ENCODE measurements around the gene PDCD2.
A peak's percentile ranks its signal among the peaks of the same experiment; 100 is the strongest.

The PDCD2 gene

GRCh38 chr6:170535004-170535403 is 49.4 kb downstream of the PDCD2 start:
- TF ChIP-seq YY1 (IDR thresholded peaks at IDR 0.05; ENCODE audit: low read depth) (no peak), REST (IDR thresholded peaks at IDR 0.05; ENCODE audit: low read depth) (no peak)

GRCh38 chr6:170533792-170534191 is 50.6 kb downstream of the PDCD2 start:
- TF ChIP-seq MAX (IDR thresholded peaks at IDR 0.05) = no peak
- no peak for TF ChIP-seq USF1 (IDR thresholded peaks at IDR 0.05)
- TF ChIP-seq NFIC (IDR thresholded peaks at IDR 0.05) = no peak
- TF ChIP-seq ZBTB7A (IDR thresholded peaks at IDR 0.05; ENCODE audit: low read depth) = no peak
- no peak for TF ChIP-seq TAF1 (IDR thresholded peaks at IDR 0.05; ENCODE audit: low read depth)
- TF ChIP-seq RAD21 (IDR thresholded peaks at IDR 0.05; ENCODE audit: low read depth) = no peak
- TF ChIP-seq TCF12 (IDR thresholded peaks at IDR 0.05; ENCODE audit: low read depth) = no peak
- no peak for TF ChIP-seq CREB1 (IDR thresholded peaks at IDR 0.05; ENCODE audit: low read depth)
- no peak for TF ChIP-seq REST (IDR thresholded peaks at IDR 0.05; ENCODE audit: low read depth)
- TF ChIP-seq EP300 (IDR thresholded peaks at IDR 0.05; ENCODE audit: borderline replicate concordance) = no peak

GRCh38 chr6:170532867-170533488 is 51.5 kb downstream of the PDCD2 start:
- TF ChIP-seq NFIC (IDR thresholded peaks at IDR 0.05) (no peak), CEBPB (IDR thresholded peaks at IDR 0.05) (no peak), REST (IDR thresholded peaks at IDR 0.05; ENCODE audit: low read depth) (no peak)

- peak; percentile 91 for TF ChIP-seq RAD21 (IDR thresholded peaks at IDR 0.05; ENCODE audit: low read depth)
- TF ChIP-seq MAX (IDR thresholded peaks at IDR 0.05) = no peak
Measured at GRCh38 chr6:170529839-170530469, 54.5 kb downstream of the PDCD2 start.

- no peak for TF ChIP-seq NFIC (IDR thresholded peaks at IDR 0.05)
- no peak for TF ChIP-seq YY1 (IDR thresholded peaks at IDR 0.05; ENCODE audit: low read depth)
Measured at GRCh38 chr6:170525795-170526194, 58.6 kb downstream of the PDCD2 start.
